ENCODE data around the gene CCDC154. TPM values are rescaled to one million over a fixed set of nuclear protein-coding genes. Genes with fewer than 3 reads are reported as not detected.
"Not testable (repeated sequence)": the region's sequence is repeated elsewhere in the genome, so short reads cannot be mapped to it uniquely, and the experiment has no call there.

The CCDC154 gene
- 0.40 and 1.0 TPM in 2 replicates for total RNA-seq (2014; rRNA removed; shearing (Covaris generic))
- polyA plus RNA-seq (2015; cell fraction: cytosol; rRNA removed), result 0.18 TPM in 1 of 2 replicates, not detected in the other
- 9.5 and 26.8 TPM in 2 replicates for polyA plus RNA-seq (2015; cell fraction: nucleus; rRNA removed)

GRCh38 chr16:1443980-1444729 is at the start of gene CCDC154:
Gene CCDC154, minus strand, starts transcription at chr16:1444556. Its CDS starts 234 bp downstream, at chr16:1444322.
- peak; percentile 8 for DNase-seq (ENCODE audit: low read depth, low spot score)
- in situ Hi-C loops (cut with HindIII; ENCODE audit: low pct_unique_long_range_greater_than_20kb, low sequenced_read_pairs), result no loop called here

- no peak for DNase-seq (ENCODE audit: low read depth, low spot score)
- in situ Hi-C loops (cut with HindIII; ENCODE audit: low pct_unique_long_range_greater_than_20kb, low sequenced_read_pairs), result no loop called here
Observed at GRCh38 chr16:1493746-1494094, 49.4 kb upstream of the CCDC154 start.

- DNase-seq (ENCODE audit: low read depth, low spot score), result peak; percentile 65
- in situ Hi-C loops (cut with HindIII; ENCODE audit: low pct_unique_long_range_greater_than_20kb, low sequenced_read_pairs), result no loop called here
Observed at GRCh38 chr16:1492923-1493745, 48.8 kb upstream of the CCDC154 start, which contains the start of gene TELO2. Gene TELO2, plus strand, starts transcription at chr16:1493360. Its CDS starts 922 bp downstream, at chr16:1494282.

- DNase-seq (ENCODE audit: low read depth, low spot score), result no peak
- in situ Hi-C loops (cut with HindIII; ENCODE audit: low pct_unique_long_range_greater_than_20kb, low sequenced_read_pairs), result no loop called here
Observed at GRCh38 chr16:1492082-1492922, 47.9 kb upstream of the CCDC154 start.

GRCh38 chr16:1491327-1491726 is 47.0 kb upstream of the CCDC154 start:
- DNase-seq (ENCODE audit: low read depth, low spot score), result no peak
- in situ Hi-C loops (cut with HindIII; ENCODE audit: low pct_unique_long_range_greater_than_20kb, low sequenced_read_pairs), result no loop called here

- in situ Hi-C loops (cut with HindIII; ENCODE audit: low pct_unique_long_range_greater_than_20kb, low sequenced_read_pairs), result no loop called here
- DNase-seq (ENCODE audit: low read depth, low spot score), result no peak
Observed at GRCh38 chr16:1489077-1489476, 44.7 kb upstream of the CCDC154 start.

GRCh38 chr16:1488619-1489018 is 44.3 kb upstream of the CCDC154 start, which contains the start of gene PTX4:
Gene PTX4, minus strand, starts transcription at chr16:1488944. Its CDS starts 35 bp downstream, at chr16:1488909.
- no peak for DNase-seq (ENCODE audit: low read depth, low spot score)
- in situ Hi-C loops (cut with HindIII; ENCODE audit: low pct_unique_long_range_greater_than_20kb, low sequenced_read_pairs), result no loop called here

GRCh38 chr16:1488054-1488601 is 43.8 kb upstream of the CCDC154 start:
- no peak for DNase-seq (ENCODE audit: low read depth, low spot score)
- in situ Hi-C loops (cut with HindIII; ENCODE audit: low pct_unique_long_range_greater_than_20kb, low sequenced_read_pairs), result no loop called here

GRCh38 chr16:1487395-1488053 is 43.2 kb upstream of the CCDC154 start:
- no peak for DNase-seq (ENCODE audit: low read depth, low spot score)
- in situ Hi-C loops (cut with HindIII; ENCODE audit: low pct_unique_long_range_greater_than_20kb, low sequenced_read_pairs), result no loop called here

- in situ Hi-C loops (cut with HindIII; ENCODE audit: low pct_unique_long_range_greater_than_20kb, low sequenced_read_pairs), result no loop called here
- no peak for DNase-seq (ENCODE audit: low read depth, low spot score)
Observed at GRCh38 chr16:1486551-1487390, 42.4 kb upstream of the CCDC154 start.

GRCh38 chr16:1485847-1486496 is 41.6 kb upstream of the CCDC154 start:
- in situ Hi-C loops (cut with HindIII; ENCODE audit: low pct_unique_long_range_greater_than_20kb, low sequenced_read_pairs), result no loop called here

GRCh38 chr16:1481906-1482835 is 37.8 kb upstream of the CCDC154 start:
- in situ Hi-C loops (cut with HindIII; ENCODE audit: low pct_unique_long_range_greater_than_20kb, low sequenced_read_pairs), result no loop called here
- no peak for DNase-seq (ENCODE audit: low read depth, low spot score)

More at GRCh38 chr16:1485847-1486496, 41.6 kb upstream of the CCDC154 start:
- DNase-seq (ENCODE audit: low read depth, low spot score), result no peak

GRCh38 chr16:1478937-1479336 is 34.6 kb upstream of the CCDC154 start:
- DNase-seq (ENCODE audit: low read depth, low spot score); in situ Hi-C loops (cut with HindIII; ENCODE audit: low pct_unique_long_range_greater_than_20kb, low sequenced_read_pairs): not testable (repeated sequence)

- no peak for DNase-seq (ENCODE audit: low read depth, low spot score)
Observed at GRCh38 chr16:1477033-1477432, 32.7 kb upstream of the CCDC154 start.

More at GRCh38 chr16:1477033-1477432, 32.7 kb upstream of the CCDC154 start:
- in situ Hi-C loops (cut with HindIII; ENCODE audit: low pct_unique_long_range_greater_than_20kb, low sequenced_read_pairs), result no loop called here

Data from SK-MEL-5 (cell line).